Body of pancreas (tissue), 4 donors: ENCODE results near the gene C1orf87. TPM values are rescaled to one million over a fixed set of nuclear protein-coding genes. Genes with fewer than 3 reads are reported as not detected.
A peak's percentile ranks its signal among the peaks of the same experiment; 100 is the strongest.
"Not testable (repeated sequence)": the region's sequence is repeated elsewhere in the genome, so short reads cannot be mapped to it uniquely, and the experiment has no call there.

Experiments
- ATAC-seq: fragments of 150-250 bp; one replicate; pipeline ENCODE4 v1.9.1; 2016
- DNase-seq, 4 donors: peaks; one replicate each; pipeline ENCODE4 v3.0.0-alpha.2; 2019
- H3K27ac ChIP-seq, 4 donors: fragments of 200-600 bp; sonication (generic); 1 replicate in 3 of 4; 2 replicates in 1 of 4; pipeline versions ENCODE4 v1.5.1 to v1.6.1; 2016 to 2019; ENCODE audit warnings: mild to moderate bottlenecking in 1 of 4, mixed read lengths in 1 of 4, moderate library complexity in 1 of 4
- H3K27me3 ChIP-seq, 2 donors: fragments of 200-600 bp; sonication (generic); one replicate each; pipeline ENCODE4 v1.6.0; 2016; ENCODE audit warnings: mild to moderate bottlenecking in 1 of 2
- H3K36me3 ChIP-seq, 2 donors: fragments of 200-600 bp; sonication (generic); replicated peaks in 1 of 2; 2 replicates each; pipeline ENCODE4 v1.5.1; 2016; ENCODE audit warnings: low read depth in 2 of 2; ENCODE audit not compliant: insufficient read depth in 1 of 2
- H3K4me1 ChIP-seq: fragments of 200-600 bp; sonication (generic); one replicate; pipeline ENCODE4 v1.6.0; 2016
- H3K4me3 ChIP-seq, 2 donors: fragments of 200-600 bp; sonication (generic); 1 replicate in 1 of 2; 2 replicates in 1 of 2; pipeline ENCODE4 v1.5.1; 2016 to 2019
- H3K9me3 ChIP-seq, 3 donors: fragments of 200-600 bp; sonication (generic); 1 replicate in 2 of 3; 2 replicates in 1 of 3; pipeline ENCODE4 v1.5.1; 2016
- POLR2A ChIP-seq, 3 donors: fragments of 450-650 bp; IDR thresholded peaks; one replicate each; pipeline ENCODE4 v1.6.1; 2016; ENCODE audit warnings: antibody characterized with exemption in 3 of 3, mild to moderate bottlenecking in 2 of 3
- WGBS, 2 donors: methylation state at CpG; one replicate each; pipeline ENCODE4 v1.1.5; 2017; 5-methylcytosine and 5-hydroxymethylcytosine counted together
- intact Hi-C: fragments of 100-400 bp; cut with DNase I; formaldehyde crosslinking; loops from one replicate; pipeline ENCODE4 v1.15.1; 2023
- total RNA-seq, 2 donors: library from RNA; depleted of rRNA; stranded (reverse); fragments of >200 nt; gene quantifications; one replicate each; pipeline ENCODE4 v1.1.0, GENCODE V29; 2016
- TF ChIP-seq, protein P1 (sequence below), 7 experiments: fragments of 450-650 bp in 4 of 7; fragments of 200-600 bp in 3 of 7; sonication (generic) in 3 of 7; IDR thresholded peaks; one replicate each; pipeline ENCODE4 v1.5.1; 2016 to 2019; ENCODE audit warnings: antibody characterized with exemption in 7 of 7

Gene C1orf87
- total RNA-seq, 2 donors from 2014 or later = not detected

DNA sequence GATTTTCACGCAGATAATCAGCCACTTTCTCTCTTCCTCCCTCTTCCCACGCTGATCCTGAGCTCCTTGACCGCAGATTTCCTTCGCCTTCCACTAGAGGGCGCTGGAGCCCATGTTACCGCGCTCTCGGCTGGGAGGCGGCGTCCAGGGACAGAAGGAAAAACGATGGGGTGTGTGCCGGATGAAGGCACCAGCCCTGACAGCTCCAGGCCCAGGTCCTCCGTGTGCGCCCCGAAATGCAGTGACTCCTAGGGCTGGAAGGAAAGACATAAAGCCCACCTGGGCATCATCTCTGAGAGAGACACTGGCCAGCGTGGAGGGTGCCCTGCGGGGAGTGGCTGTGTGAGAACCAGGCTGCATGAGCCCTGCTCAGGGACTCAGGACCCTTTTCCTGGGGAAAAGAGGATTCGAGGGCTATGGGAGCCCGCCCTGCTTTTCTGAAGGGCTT lies 102.1 kb downstream of the C1orf87 start:
- intact Hi-C loops = loop anchor here (10.0 kb wide), 1 partner anchor 1073 kb away; no protein-coding TSS in a partner anchor

DNA sequence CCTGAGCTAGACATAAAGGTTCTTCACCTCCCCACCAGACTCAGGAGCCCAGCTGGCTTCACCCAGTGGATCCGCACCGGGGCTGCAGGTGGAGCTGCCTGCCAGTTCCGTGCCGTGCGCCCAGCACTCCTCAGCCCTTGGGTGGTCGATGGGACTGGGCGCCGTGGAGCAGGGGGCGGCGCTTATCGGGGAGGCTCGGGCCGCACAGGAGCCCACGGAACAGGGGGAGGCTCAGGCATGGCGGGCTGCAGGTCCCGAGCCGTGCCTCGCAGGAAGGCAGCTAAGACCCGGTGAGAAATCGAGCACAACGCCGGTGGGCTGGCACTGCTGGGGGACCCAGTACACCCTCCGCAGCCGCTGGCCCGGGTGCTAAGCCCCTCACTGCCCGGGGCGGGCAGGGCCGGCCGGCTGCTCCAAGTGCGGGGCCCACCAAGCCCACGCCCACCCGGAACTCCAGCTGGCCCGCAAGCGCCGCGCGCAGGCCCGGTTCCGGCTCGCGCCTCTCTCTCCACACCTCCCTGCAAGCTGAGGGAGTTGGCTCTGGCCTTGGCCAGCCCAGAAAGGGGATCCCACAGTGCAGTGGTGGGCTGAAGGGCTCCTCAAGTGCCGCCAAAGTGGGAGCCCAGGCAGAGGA lies 103.9 kb downstream of the C1orf87 start:
- not testable (repeated sequence) for ATAC-seq, H3K9me3 ChIP-seq, H3K27ac ChIP-seq, H3K36me3 ChIP-seq, H3K4me3 ChIP-seq, H3K27me3 ChIP-seq, DNase-seq
- intact Hi-C loops = loop anchor here (10.0 kb wide), 1 partner anchor 1075 kb away; no protein-coding TSS in a partner anchor
- 95 to 96% methylated on average over 17 to 26 of the region's 42 CpGs for WGBS, 2 donors
- H3K4me1 ChIP-seq = peaks cover 28% of the 10 kb centered on the region

More for the DNA sequence above, 102.1 kb downstream of the C1orf87 start:
- peak; percentile 77 for ATAC-seq
- DNase-seq = peak; percentile 69 to 75 (median 70)
- TF ChIP-seq POLR2A (IDR thresholded peaks at IDR 0.05) = no peak
- TF ChIP-seq, protein P1, sequence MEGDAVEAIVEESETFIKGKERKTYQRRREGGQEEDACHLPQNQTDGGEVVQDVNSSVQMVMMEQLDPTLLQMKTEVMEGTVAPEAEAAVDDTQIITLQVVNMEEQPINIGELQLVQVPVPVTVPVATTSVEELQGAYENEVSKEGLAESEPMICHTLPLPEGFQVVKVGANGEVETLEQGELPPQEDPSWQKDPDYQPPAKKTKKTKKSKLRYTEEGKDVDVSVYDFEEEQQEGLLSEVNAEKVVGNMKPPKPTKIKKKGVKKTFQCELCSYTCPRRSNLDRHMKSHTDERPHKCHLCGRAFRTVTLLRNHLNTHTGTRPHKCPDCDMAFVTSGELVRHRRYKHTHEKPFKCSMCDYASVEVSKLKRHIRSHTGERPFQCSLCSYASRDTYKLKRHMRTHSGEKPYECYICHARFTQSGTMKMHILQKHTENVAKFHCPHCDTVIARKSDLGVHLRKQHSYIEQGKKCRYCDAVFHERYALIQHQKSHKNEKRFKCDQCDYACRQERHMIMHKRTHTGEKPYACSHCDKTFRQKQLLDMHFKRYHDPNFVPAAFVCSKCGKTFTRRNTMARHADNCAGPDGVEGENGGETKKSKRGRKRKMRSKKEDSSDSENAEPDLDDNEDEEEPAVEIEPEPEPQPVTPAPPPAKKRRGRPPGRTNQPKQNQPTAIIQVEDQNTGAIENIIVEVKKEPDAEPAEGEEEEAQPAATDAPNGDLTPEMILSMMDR (IDR thresholded peaks at IDR 0.05) = peak; percentile 77 to 94 (median 83)
- no peaks in the 10 kb centered on the region for H3K9me3 ChIP-seq
- H3K36me3 ChIP-seq = no peaks in the 10 kb centered on the region
- 8 to 9% methylated on average over 18 to 19 of the region's 19 CpGs for WGBS, 2 donors
- peaks cover 24% of the 10 kb centered on the region for H3K4me1 ChIP-seq
- no peaks in the 10 kb centered on the region for H3K27me3 ChIP-seq
- no peak overlapping the region for H3K4me3 ChIP-seq
- H3K27ac ChIP-seq = no peak overlapping the region

DNA sequence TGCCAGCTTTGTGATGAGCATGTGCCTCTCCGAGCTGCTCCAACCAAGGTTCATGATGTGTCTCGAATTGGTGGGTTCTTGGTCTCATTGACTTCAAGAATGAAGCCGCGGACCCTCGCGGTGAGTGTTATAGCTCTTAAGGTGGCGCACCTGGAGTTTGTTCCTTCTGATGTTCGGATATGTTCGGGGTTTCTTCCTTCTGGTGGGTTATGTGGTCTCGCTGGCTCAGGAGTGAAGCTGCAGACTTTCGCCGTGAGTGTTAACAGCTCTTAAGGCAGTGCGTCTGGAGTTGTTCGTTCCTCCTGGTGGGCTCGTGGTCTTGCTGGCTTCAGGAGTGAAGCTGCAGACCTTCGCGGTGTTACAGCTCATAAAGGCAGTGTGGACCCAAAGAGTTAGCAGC lies 104.8 kb downstream of the C1orf87 start:
- H3K27ac ChIP-seq, H3K27me3 ChIP-seq, H3K36me3 ChIP-seq, ATAC-seq, intact Hi-C loops, H3K9me3 ChIP-seq, H3K4me3 ChIP-seq, DNase-seq: not testable (repeated sequence)
- peaks cover 28% of the 10 kb centered on the region for H3K4me1 ChIP-seq
- 87 to 95% methylated on average over 17 of the region's 17 CpGs for WGBS, 2 donors

DNA sequence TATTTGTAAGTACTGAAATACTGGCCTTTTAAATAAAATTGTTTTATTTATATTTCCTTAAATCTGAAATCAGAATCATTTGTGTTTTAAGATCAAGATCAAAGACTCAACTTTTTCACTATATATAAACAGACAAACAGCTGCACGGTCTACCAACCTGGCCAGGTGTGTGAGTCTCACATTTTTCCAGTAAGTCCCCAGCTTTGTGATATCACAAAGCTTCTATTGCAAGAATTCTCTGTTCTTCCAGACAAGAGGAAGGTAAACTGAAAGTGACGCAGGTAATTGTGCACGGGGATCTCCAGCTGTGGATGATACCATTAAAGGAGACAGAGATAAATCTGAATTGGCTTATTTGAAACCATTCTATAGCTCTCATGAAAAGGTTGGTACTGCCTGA lies 105.8 kb downstream of the C1orf87 start:
- DNase-seq (no peak), ATAC-seq (no peak)
- Histone ChIP-seq H3K4me3 (no peak overlapping the region), H3K27me3 (no peaks in the 10 kb centered on the region), H3K9me3 (no peaks in the 10 kb centered on the region), H3K4me1 (peaks cover 28% of the 10 kb centered on the region), H3K36me3 (no peaks in the 10 kb centered on the region), H3K27ac (peak overlapping the region in 1 of 4 donors; percentile 47)
- 41 to 47% methylated on average over 3 of the region's 3 CpGs for WGBS, 2 donors
- intact Hi-C loops = no loop called here
- TF ChIP-seq, protein P1 (IDR thresholded peaks at IDR 0.05) = no peak
- TF ChIP-seq POLR2A (IDR thresholded peaks at IDR 0.05) = no peak

DNA sequence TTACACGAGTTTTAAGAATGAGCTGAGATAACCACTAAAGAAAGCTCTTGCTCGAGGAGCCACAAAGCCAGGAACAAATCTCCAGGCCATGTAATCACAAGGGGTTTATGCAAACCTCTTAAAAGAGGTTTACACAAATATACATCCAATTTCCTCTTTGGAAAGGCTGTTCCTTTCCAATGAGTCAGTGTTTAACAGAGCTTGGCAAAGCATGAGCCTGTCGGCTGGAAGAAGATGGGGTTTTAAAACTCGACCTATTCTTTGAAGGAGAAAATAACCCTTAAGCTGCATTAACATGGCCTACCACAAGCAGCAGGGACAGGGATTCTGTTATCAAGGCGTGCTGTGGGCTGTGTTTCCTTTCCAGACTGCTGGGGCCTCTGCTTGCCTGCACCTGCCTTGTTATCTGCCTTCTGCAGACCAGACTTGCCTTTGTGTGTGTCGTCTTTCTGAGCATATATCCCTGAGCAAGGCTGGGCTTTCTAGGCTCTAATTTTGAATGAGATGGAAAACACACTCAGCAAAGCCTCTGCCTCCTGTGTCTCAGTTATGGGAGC lies 106.4 kb downstream of the C1orf87 start:
- Histone ChIP-seq H3K4me3 (no peak overlapping the region), H3K27me3 (no peaks in the 10 kb centered on the region), H3K36me3 (no peaks in the 10 kb centered on the region), H3K9me3 (no peaks in the 10 kb centered on the region), H3K4me1 (peaks cover 28% of the 10 kb centered on the region), H3K27ac (peak overlapping the region in 1 of 4 donors; percentile 47)
- WGBS, 2 donors = 45 to 48% methylated on average over 6 of the region's 6 CpGs
- DNase-seq (peak in 1 of 4 donors; percentile 15), ATAC-seq (no peak)
- TF ChIP-seq POLR2A (IDR thresholded peaks at IDR 0.05) = no peak
- TF ChIP-seq, protein P1 (IDR thresholded peaks at IDR 0.05) = no peak
- intact Hi-C loops = no loop called here
